Dermis blood vessel endothelial cell (primary cell): ENCODE results near the gene DCTD. TPM values are rescaled to one million over a fixed set of nuclear protein-coding genes. Genes with fewer than 3 reads are reported as not detected.
A peak's percentile ranks its signal among the peaks of the same experiment; 100 is the strongest.

ENCODE experiments used
- DNase-seq: peaks from one replicate; pipeline ENCODE4 v3.0.0; 2010
- total RNA-seq: library from RNA; depleted of rRNA; stranded (reverse); fragments of >200 nt; gene quantifications from 2 replicates; pipeline ENCODE4 v1.2.3, GENCODE V29; 2014

DCTD gene
- total RNA-seq, 1 donor from 2014 or later, result 77.3 TPM

DNA sequence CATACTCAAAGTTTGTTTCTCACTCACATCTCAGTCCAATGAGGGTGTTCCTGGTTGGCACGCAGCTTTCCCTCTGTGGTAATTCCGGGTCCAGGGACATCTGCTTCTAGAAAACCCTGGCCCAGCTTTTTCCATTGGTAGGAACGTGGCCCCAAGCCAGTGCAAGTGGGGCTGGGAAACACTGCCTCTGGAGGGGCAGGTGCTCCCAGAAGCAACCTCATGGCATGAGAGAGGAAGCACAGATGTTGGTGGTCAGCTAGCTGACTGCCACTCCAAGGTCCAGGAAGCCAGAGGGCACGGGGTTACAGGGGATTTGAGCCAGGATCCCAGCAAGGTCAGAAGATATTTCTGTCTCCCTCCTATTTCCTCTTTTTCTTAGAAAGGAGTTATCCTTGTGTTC, 47.5 kb downstream of the DCTD start:
- DNase-seq, result peak; percentile 23

DNA sequence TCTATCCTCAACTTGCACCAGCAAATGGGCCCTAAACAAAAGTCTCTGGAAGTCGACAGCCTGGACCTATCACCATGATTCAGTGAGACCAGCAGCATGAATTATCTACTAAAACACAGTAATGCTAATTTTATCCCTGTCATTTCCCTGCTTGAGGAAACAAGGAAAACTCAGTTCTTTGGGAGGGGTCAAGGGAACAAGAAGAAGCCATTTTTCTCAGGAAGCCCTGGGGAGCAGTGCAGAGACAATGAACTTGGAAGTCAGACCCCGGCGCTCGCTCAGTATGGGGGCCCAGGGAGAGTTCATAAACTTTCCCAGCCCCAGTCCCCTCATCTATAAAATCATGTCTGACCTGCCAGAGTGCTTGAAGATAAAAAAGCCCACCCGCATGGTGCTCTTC, 50.4 kb downstream of the DCTD start:
- DNase-seq, result no peak

DNA sequence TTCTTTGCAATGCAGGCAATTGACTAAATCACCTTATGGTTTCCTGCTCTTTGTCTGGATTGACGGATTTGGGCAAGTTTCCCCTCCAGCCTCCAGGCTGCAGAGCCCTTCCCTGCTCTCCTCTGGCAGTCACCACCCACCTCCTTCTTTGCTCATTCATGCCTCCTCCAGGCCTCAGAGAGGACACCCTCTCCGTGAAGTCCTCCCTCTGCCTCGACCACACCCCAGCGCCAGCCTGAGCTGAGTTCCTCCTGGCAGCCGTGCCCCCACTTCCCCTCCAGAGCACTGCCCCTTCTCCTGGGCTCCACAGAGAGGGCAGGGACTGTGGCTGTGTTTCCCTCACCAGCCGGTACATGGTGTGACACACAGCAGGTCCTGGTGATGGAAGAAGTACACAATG, 53.7 kb downstream of the DCTD start:
- no peak for DNase-seq

DNA sequence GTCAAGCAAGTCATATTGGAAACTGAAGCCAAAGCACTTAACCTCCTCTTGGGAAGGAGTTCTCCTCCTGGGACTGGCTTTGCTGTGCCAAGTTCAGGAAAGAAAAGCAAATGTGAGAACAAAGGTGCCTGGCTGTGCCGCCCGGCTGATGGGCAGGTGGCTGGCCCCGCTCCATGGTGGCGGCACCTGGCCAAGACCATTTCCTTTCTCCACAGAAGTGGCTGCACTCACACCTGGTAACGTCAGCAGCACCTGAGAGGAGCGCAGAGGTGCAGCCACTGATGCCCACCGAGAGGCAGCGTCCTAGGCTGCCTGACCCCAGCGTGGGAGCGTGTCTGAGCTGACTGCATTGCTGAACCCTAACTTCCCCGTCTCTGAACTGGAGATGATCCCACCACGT, 54.3 kb downstream of the DCTD start:
- DNase-seq, result no peak

DNA sequence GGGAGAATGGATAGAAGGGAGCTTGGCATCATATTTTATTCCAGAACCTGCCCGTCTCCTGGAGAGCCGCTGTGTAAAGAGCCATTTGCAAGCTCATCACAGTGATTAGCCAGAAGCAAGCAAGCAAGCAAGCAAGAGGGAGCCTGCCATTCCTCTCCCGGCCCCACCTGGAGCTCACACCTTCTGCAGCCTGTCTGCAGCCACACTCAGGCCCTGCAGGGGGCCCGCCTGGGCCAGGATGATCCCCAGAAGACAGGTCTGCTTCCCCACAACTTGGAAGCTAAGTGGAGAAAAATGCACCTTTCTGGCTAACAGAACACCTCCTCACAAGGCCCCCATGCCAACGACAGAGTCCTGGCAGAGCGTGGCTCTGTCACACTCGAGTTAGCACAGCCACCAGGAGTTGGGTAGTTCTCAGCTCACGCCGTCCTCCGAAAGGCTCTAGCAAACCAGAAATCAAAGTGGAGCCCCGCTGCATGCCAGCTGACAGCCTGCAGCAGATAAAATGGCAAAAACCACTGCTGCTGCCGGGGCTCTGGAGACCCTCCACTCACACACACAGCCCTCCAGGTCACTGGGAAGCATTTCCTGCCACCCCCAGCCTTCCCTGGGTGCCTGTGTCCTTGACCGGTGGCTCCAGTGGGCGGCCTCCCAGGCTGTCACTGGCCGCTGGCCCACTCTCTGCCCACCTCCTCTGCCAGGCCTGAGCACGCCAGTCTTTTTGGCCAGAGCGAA, 54.9 kb downstream of the DCTD start:
- DNase-seq, result no peak

DNA sequence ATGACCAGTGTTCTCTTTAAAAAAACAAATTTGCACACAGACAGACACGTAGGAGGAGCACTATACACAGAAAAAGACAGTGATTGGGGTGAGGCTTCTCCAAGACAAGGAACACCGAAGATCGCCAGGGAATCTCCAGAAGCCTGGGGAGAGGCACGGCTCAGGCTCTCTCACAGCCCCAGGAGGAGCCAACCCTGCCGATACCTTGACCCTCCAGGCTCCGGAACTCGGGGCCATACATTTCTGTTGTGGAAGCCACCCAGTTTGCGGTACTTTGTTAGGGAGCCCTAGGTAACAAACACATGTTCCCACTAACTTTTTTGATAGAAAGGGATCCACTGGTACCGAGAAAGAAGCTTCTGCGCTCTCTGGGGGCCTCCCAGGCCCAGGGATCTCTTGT, 55.8 kb downstream of the DCTD start:
- DNase-seq, result no peak

DNA sequence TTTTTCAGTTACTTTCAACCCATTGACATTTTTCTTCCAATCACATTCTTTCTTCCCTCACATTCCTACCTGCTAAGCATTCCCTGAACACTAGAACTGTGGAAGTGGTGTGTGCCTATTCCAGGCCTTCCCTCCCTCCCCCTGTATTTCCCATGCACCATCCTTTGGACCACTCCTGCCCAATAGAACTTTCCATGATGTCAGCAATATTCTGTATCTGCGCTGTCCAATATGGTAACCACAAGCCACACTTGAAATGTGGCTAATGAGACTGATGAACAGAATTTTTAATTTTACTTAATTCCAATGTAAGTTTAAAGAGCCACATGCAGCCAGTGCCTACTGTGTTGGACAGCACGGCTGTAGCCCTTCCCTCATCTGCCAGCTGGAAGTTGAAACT, 57.5 kb downstream of the DCTD start:
- no peak for DNase-seq

DNA sequence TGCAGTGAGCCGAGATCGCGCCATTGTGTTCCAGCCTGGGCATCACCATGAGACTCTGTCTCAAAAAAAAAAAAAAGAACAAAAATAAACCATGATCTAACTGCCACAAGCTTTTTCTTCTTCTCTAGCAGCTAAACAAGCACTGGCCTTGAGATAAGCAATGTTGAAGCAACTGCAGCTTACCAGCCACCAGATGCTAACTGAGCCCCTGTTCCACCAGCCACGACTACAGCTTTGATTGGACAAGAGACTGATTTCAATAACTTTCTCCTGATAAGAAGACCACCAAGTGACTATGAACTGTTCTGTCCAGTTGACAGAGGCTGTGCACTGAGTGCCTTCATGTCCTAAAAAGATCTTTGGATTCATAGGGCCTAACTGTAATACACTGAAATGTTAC, 58.5 kb downstream of the DCTD start:
- no peak for DNase-seq

DNA sequence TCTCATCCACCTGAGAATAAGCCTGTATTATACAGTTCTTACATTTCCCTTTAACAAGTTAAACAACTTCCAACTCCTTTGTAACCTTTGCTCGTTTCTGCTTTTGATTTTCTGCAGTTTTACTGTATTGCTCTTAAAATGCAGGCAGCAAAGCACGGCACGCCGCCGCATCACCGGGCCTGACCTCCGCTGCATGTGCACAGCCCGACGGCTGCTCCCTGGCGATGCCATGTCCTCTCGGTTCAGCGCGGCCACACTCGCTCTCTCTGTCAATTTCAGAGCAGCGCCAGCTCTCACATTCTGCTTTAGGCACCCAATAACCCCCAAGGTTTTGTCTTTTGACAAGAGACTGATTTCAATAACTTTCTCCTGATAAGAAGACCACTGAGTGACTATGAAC, 60.3 kb downstream of the DCTD start:
- DNase-seq, result no peak

DNA sequence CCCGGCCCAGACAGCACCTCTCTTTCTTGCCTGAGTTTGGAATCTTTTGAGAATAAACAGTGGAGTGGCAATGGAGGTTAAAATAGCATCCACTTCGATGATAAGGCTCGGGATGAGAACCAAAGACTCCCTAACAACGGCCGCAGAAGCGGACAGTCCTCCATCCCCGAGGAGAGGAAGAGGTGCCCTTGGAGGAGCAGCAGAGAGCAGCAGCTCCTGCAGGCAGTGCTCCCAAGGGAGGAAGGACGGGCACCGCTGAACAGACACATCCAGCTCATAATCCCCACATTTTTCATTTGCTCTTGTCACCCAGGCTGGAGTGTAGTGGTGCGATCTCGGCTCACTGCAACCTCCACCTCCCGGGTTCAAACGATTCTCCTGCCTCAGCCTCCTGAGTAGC, 61.3 kb downstream of the DCTD start:
- no peak for DNase-seq

DNA sequence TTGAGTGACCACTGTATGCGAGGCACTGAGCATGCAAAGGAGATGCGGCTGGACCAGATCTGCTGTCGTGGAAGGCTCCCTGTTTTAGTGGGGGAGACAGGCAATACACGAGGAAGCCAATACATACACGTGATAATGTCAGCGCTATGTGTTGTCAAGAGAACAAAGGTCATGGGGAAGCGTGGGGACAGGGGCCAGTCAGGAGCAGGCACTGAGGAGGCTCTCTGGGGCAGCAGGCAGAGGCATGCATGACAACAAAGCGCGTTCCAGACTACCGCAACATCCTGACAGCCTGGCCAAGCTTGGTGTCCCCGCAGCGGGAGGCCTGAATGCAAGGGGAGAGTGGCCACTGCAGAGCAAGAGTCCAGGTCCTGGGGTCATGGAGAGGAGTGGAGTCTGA, 61.9 kb downstream of the DCTD start:
- no peak for DNase-seq

DNA sequence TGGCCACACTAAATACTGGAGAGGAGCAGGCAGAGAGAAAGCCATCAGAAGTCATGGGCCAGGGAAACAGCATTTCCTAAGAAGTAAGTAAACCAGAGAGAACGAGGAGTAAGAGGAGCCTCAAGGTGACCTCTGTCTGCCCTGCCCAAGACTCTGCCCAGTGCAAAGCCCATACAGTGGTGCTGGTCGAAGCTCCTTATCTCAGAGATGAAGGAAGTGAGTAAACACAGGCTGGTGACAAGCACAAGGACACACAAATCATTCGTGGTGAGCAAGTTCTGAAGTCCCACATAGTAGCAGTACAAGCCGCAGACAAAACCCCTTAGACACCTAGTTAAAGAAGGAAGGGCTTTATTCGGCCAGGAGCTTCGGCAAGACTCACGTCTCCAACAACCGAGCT, 62.7 kb downstream of the DCTD start:
- no peak for DNase-seq

DNA sequence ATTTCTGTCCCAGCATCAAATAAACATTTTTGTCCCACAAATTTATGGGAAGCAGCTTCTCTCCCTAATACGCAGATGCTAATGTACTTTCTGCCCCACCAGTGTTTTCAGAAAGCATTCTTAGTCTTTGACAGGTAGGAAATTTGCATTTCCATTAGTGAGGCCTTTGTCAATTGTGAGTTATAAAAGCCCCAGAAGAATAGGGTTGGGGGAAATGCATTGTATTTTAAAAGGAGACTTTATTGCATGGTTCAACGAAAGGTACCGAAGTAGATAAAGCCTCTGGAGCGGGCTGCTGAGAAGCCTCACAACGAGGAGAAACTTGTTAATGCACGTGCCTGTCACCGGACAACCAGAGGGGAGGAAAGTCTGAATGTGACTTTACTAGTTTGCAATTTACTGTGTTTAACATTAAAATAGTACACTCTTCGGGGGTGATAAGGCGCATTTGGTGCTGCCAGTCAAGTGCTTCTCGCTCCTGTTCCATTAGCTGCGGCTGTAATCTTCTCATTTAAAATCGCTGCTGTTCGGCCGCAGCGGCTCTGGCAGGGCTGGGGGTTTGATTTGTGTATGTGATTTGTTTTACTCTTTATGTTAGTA, 63.4 kb downstream of the DCTD start:
- DNase-seq, result no peak

DNA sequence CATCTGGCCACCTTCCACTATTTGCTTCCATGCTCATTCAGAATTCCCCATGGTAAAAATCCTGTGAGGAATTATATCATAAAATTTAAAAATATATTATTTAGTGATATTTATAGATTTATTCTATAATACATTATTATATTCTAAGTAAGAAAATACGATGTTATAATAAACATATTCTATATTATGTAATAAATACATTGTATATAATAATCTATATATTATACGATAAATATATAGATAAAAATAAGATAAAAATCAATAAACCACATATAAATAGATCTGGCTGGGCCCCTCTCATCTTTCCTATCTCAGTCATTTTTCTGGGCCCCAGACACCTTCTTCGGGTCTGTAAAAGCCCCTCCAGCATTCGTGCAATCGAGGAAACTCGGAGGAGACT, 68.5 kb downstream of the DCTD start:
- DNase-seq, result no peak

DNA sequence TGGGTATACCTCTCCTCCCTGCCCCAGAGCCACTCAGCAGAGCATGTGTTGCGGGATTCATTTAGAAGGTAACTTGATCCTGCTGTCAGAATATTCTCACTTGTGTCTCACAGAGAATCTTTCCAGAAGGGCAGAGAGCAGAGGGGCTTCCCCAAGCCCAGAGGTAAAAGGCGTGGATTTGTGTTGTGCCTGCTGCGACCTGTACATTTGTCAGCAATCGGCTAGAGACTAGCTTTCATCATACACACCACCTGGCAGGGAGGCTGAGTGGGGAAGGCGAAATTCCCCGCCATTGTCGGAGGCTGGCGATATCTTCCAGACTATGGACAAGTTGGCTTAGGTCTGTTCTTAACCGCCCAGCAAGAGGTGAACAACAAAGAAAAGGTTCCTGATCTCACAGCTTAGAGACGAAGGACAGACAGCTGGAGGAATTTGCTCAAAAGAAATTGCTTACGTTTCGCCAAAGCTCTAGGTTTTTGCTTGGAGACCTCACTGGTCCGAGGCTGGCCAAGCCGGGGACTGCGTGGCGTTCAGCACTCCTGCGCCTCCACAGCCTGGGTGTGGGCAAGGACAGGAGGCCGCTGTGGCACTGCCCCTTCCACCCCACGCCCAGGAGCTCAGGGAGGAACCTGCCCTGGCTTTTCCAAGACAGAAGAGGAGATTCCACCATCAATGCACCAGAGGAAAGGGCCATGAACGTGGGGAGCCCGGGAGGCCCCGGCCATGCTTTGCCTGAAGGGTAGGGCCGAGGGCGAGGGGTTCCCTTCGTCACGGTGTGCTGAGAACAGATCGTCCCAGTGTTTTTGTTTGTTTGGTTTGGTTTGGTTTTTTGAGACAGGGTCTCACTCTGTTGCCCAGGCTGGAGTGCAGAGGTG, 69.4 kb downstream of the DCTD start:
- no peak for DNase-seq

DNA sequence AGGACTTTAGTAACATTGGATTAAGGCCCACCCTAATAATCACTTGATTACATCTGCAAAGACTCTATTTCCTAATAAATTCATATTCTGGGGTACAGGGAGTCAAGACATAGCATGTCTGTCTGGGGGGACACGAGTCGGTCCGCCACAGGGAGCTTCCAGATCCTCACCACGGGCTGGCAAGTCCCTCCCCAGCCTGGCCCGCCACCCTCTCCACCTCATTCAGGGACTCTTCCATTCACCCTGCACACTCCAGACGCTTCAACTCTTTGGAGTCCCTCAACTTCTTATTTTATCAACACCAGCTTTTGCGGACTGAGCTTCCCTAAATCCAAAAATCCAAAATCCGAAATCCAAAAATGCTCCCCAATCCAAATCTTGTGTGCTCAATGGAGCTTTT, 71.2 kb downstream of the DCTD start:
- DNase-seq, result no peak

DNA sequence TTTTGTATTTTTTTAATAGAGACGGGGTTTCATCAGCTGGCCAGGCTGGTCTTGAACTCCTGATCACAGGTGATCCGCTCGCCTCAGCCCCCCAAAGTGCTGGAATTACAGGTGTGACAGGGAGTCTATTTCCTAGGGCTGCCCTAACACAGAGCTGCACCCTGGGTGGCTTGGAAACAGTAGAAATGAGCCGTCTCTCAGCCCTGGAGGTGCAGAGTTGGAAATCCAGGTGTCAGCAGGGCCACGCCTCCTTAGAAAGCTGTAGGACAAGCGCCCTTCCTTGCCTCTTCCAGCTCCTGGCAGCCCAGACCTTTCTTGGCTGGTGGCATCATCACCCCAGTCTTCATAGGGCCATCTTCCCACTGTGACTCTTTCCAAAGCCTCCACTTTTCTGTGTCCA, 71.6 kb downstream of the DCTD start:
- no peak for DNase-seq

DNA sequence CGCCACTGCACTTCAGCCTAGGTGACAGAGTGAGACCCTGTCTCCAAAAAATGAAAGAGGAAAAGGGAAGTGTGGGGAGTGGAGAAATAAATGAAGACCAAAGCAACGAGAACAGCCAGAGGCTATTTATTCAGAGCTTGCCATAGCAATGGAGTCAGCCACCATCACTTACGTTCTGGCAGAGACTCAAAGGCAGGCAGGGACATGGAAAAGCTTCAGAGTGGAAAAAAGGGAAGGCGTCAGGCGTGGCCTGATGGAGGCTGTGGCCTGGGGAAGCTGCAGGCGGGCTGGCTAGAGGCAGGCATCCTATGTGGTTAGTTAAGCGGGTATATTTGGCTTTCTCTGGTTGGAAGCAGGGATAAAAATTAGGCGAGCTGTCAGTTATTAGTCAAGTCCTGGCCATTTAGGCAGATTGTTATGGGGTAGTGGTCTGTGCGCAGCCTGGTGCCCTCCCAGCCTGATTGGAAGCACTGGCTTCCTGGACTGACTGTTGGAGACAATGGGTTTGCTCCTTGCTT, 73.3 kb downstream of the DCTD start:
- peak; percentile 32 for DNase-seq

DNA sequence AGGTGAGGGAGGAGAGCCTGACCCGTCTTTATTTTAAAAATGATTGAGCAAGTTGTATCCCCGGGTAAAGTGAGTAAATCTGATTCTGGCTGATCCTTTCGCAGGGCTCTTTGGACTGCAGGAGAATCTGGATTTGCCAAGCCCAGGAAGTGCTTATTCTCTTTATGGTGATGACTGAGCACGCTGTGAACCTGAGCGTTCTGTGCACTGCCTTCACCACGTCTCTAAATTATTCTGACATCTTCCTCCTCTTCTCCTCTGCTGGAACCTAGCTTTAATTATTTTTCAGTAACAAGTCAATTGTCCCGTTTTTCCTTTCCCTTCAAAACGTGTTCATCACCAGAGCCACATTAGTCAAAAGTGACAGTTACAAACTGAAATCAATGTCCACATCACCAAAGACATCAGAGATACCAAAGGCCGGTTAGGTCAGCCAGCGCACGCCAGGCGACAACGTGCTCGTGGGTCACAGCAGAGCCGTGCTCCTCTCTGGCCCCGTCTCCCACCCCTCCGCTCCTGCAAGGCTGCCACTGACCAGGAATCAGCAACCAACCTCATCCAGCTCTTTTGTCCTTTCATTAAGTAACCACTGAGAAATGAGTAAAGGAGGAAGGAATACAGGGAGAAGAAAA, 74.3 kb downstream of the DCTD start:
- DNase-seq, result no peak

DNA sequence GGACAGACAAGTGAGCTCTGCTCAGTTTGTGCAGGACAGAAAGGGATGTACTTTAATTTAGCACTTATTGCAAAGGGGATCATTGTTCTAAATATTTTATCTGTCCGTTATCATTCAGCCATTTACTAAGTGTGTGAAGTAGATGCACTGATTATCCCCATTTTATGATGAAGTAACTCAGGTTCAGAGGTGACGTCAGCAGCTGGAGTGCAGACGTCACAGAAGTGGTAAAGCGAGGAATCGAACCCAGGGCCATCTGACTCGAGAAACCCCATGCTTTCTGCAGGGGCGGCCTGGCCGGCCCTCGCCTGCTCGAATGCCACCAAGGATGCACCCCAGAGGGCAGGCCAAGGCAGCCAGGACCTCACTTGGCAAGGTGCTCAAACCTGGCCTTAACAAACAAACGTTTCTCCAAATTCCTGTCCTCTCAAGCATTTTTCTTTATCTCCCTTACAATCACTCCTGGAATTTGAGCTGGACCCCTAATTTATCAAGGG, 75.0 kb downstream of the DCTD start:
- no peak for DNase-seq

DNA sequence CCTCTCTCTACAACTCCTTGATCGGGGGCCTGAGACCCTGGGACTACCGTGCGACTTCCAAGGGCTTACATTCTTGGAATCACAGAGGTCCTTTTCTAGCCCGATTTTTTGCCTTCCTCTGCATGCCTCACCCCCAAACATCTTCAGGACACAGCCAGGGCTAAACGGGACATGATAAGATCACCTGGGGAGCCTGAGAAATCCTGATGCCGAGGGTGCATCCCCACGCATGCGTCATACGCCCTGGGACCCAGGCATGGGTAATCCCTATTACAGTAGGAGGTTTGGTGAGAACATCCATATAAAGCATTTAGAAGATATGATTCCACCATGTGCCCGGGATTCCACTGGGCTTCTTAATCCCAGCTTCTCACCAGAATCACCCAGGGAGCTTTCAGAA, 77.1 kb downstream of the DCTD start:
- DNase-seq, result no peak
